CD4-positive, alpha-beta T cell treated with Interleukin-6 for 4 hours (primary cell): ENCODE measurements around the gene GMDS.
"Not testable (repeated sequence)": the region's sequence is repeated elsewhere in the genome, so short reads cannot be mapped to it uniquely, and the experiment has no call there.

Experiments
- DNase-seq: peaks from one replicate; pipeline ENCODE4 v3.0.0-alpha.2; 2020; ENCODE audit warnings: mixed read lengths

The GMDS gene

GRCh38 chr6:1700278-1700967 lies 545.0 kb downstream of the GMDS start:
- no peak for DNase-seq

GRCh38 chr6:1698527-1698926 lies 546.9 kb downstream of the GMDS start:
- no peak for DNase-seq

- no peak for DNase-seq
These were observed 547.6 kb downstream of the GMDS start for GRCh38 chr6:1697688-1698351.

- no peak for DNase-seq
These were observed 548.9 kb downstream of the GMDS start for GRCh38 chr6:1696463-1696850.

GRCh38 chr6:1695546-1696462 lies 549.6 kb downstream of the GMDS start:
- DNase-seq, result no peak

GRCh38 chr6:1691828-1692227 lies 553.6 kb downstream of the GMDS start:
- not testable (repeated sequence) for DNase-seq

- DNase-seq, result not testable (repeated sequence)
These were observed 554.7 kb downstream of the GMDS start for GRCh38 chr6:1690656-1691055.

GRCh38 chr6:1689141-1689540 lies 556.3 kb downstream of the GMDS start:
- no peak for DNase-seq

GRCh38 chr6:1688396-1688795 lies 557.0 kb downstream of the GMDS start:
- no peak for DNase-seq

- no peak for DNase-seq
These were observed 558.0 kb downstream of the GMDS start for GRCh38 chr6:1687402-1687801.

GRCh38 chr6:1686117-1687098 lies 559.0 kb downstream of the GMDS start:
- no peak for DNase-seq

- DNase-seq, result no peak
These were observed 565.7 kb downstream of the GMDS start for GRCh38 chr6:1679688-1680068.

- no peak for DNase-seq
These were observed 566.2 kb downstream of the GMDS start for GRCh38 chr6:1679031-1679687.

GRCh38 chr6:1678201-1678600 lies 567.2 kb downstream of the GMDS start:
- no peak for DNase-seq

- no peak for DNase-seq
These were observed 573.0 kb downstream of the GMDS start for GRCh38 chr6:1672379-1672778.

GRCh38 chr6:1670711-1671462 lies 574.5 kb downstream of the GMDS start:
- no peak for DNase-seq

- DNase-seq, result no peak
These were observed 575.4 kb downstream of the GMDS start for GRCh38 chr6:1669996-1670395.

GRCh38 chr6:1668456-1668855 lies 576.9 kb downstream of the GMDS start:
- not testable (repeated sequence) for DNase-seq

- no peak for DNase-seq
These were observed 577.6 kb downstream of the GMDS start for GRCh38 chr6:1667805-1668175.

GRCh38 chr6:1667012-1667804 lies 578.2 kb downstream of the GMDS start:
- DNase-seq, result no peak
